HepG2 (cell line): ENCODE results near the gene PTPN3. TPM values are rescaled to one million over a fixed set of nuclear protein-coding genes. Genes with fewer than 3 reads are reported as not detected.

Source experiments
- ATAC-seq: fragments of 200-7000 bp; cut with Tn5 transposase; 3 replicates; pipeline ENCODE4 v1.9.1; 2020; ENCODE audit warnings: mild to moderate bottlenecking, moderate library complexity
- BruUV-seq: library from RNA; stranded (reverse); fragments of 400-500 nt; replicated peaks from 2 replicates; lab custom pipeline; 2021; lab: Mats Ljungman, UMichigan
- CTCF ChIA-PET: fragments of 300-600 bp; formaldehyde crosslinking; extraction: SDS; loops from one replicate; lab custom pipeline; 2021; ENCODE audit warnings: low total read pairs, inconsistent platforms, low intra/inter-chr PET ratio; lab: Yijun Ruan, JAX
- POLR2A ChIA-PET: fragments of 350-600 bp; sonication (Branson Sonifier 250); formaldehyde crosslinking; loops from one replicate; lab custom pipeline; 2020; ENCODE audit warnings: antibody characterized with exemption, inconsistent platforms; lab: Yijun Ruan, JAX
- DNase-seq: peaks from one replicate; pipeline ENCODE4 v3.0.0-alpha.2; 2015; ENCODE audit warnings: low spot score
- FAIRE-seq: peaks from 3 replicates; lab custom pipeline; 2011; peaks lifted over from hg19 to GRCh38; lab: Jason Lieb, UNC
- H2AFZ ChIP-seq: one replicate; pipeline ENCODE4 v1.6.1; 2011; ENCODE audit warnings: low read length, inconsistent platforms
- H3K27ac ChIP-seq: fragments of 300-600 bp; 3 replicates; pipeline ENCODE4 v1.8.0; 2011; ENCODE audit warnings: mixed run types, mild to moderate bottlenecking, mixed read lengths, low read length, inconsistent platforms; ENCODE audit not compliant: insufficient read depth; ENCODE audit errors: extremely low read length
- H3K27me3 ChIP-seq, 2 experiments: fragments of 200-600 bp in 1 of 2; 2 replicates in 1 of 2; 3 replicates in 1 of 2; pipeline versions ENCODE4 v1.6.0 to v1.8.0; 2011; ENCODE audit warnings: low read length in 2 of 2, mild to moderate bottlenecking in 2 of 2, moderate library complexity in 2 of 2, inconsistent platforms in 1 of 2; ENCODE audit not compliant: insufficient read depth in 2 of 2, control insufficient read depth in 1 of 2
- H3K36me3 ChIP-seq, 2 experiments: fragments of 200-600 bp in 1 of 2; replicated peaks in 1 of 2; 2 replicates in 1 of 2; 3 replicates in 1 of 2; pipeline versions ENCODE4 v1.5.1 to v1.8.0; 2011; ENCODE audit warnings: low read length in 2 of 2, inconsistent platforms in 1 of 2; ENCODE audit not compliant: insufficient read depth in 2 of 2, control insufficient read depth in 1 of 2
- H3K4me1 ChIP-seq: 2 replicates; pipeline ENCODE4 v1.5.1; 2012; ENCODE audit warnings: low read length, inconsistent platforms; ENCODE audit not compliant: insufficient read depth
- H3K4me2 ChIP-seq: 2 replicates; pipeline ENCODE4 v1.6.0; 2011; ENCODE audit warnings: low read depth, low read length, inconsistent platforms
- H3K4me3 ChIP-seq, 3 experiments: fragments of 200-600 bp in 1 of 3; sonication (generic), shearing (Covaris generic) in 1 of 3; replicated peaks in 1 of 3; 2 replicates each; pipeline ENCODE4 v1.5.1; 2011 to 2016; ENCODE audit warnings: low read length in 3 of 3, inconsistent platforms in 2 of 3, low read depth in 2 of 3, mild to moderate bottlenecking in 2 of 3, control low read depth in 1 of 3, mixed read lengths in 1 of 3; ENCODE audit not compliant: insufficient read depth in 1 of 3
- H3K79me2 ChIP-seq: one replicate; pipeline ENCODE4 v1.6.1; 2011; ENCODE audit warnings: low read length, inconsistent platforms; ENCODE audit not compliant: insufficient read depth
- H3K9ac ChIP-seq: 2 replicates; pipeline ENCODE4 v1.6.0; 2011; ENCODE audit warnings: mild to moderate bottlenecking, low read depth, low read length, inconsistent platforms; ENCODE audit not compliant: insufficient read depth
- H3K9me3 ChIP-seq: 2 replicates; pipeline ENCODE4 v1.5.1; 2012; ENCODE audit warnings: mild to moderate bottlenecking, low read length
- H4K20me1 ChIP-seq: 2 replicates; pipeline ENCODE4 v1.6.0; 2011; ENCODE audit warnings: inconsistent platforms, mild to moderate bottlenecking, low read length, moderate library complexity; ENCODE audit not compliant: insufficient read depth
- ATM ChIP-seq: fragments of 450-650 bp; IDR thresholded peaks from 2 replicates; pipeline ENCODE4 v1.7.1; 2017; ENCODE audit warnings: mild to moderate bottlenecking, borderline replicate concordance
- CSRNP1 ChIP-seq: sonication (generic); formaldehyde crosslinking; IDR thresholded peaks from 2 replicates; pipeline ENCODE4 v1.8.1; 2023; ENCODE audit warnings: mild to moderate bottlenecking, missing genetic modification reagents
- HCFC1 ChIP-seq: fragments of 150-350 bp; IDR thresholded peaks from 2 replicates; pipeline ENCODE4 v1.6.1; 2014; ENCODE audit warnings: low read depth, low read length
- HOMEZ ChIP-seq: IDR thresholded peaks from 2 replicates; pipeline ENCODE4 v1.6.1; 2016; ENCODE audit warnings: low read depth
- PATZ1 ChIP-seq: sonication (generic); formaldehyde crosslinking; IDR thresholded peaks from 2 replicates; pipeline ENCODE4 v1.4.0; 2020; ENCODE audit warnings: missing genetic modification reagents
- TBP ChIP-seq: sonication (generic); formaldehyde crosslinking; IDR thresholded peaks from 2 replicates; pipeline ENCODE4 v1.5.0; 2020; ENCODE audit warnings: missing genetic modification reagents
- ZNF468 ChIP-seq: sonication (generic); formaldehyde crosslinking; IDR thresholded peaks from 2 replicates; pipeline ENCODE4 v1.8.0; 2022; ENCODE audit warnings: mild to moderate bottlenecking, moderate library complexity, missing genetic modification reagents
- ZNF556 ChIP-seq: sonication (generic); formaldehyde crosslinking; IDR thresholded peaks from 2 replicates; pipeline ENCODE4 v1.4.0; 2020; ENCODE audit warnings: mild to moderate bottlenecking, missing genetic modification reagents, borderline replicate concordance
- WGBS: methylation state at CpG from one replicate; pipeline ENCODE4 v1.1.6; 2017; ENCODE audit warnings: low lambda C conversion rate; 5-methylcytosine and 5-hydroxymethylcytosine counted together
- in situ Hi-C: cut with HindIII; loops from 2 replicates; pipeline ENCODE4 v1.10.0; 2017; ENCODE audit warnings: low pct_unique_long_range_greater_than_20kb; ENCODE audit not compliant: extremely low pct_ligation_motif_present
- intact Hi-C: fragments of 100-400 bp; cut with micrococcal nuclease; formaldehyde crosslinking; loops from one replicate; pipeline ENCODE4 v1.10.0; 2022; ENCODE audit not compliant: unreplicated experiment
- polyA plus RNA-seq, 8 experiments: library from polyadenylated mRNA; depleted of rRNA in 3 of 8; stranded (reverse) in 7 of 8; unstranded in 1 of 8; fragments of >200 nt; fragmentation: Illumina TruSeq in 4 of 8; extraction: Trizol in 4 of 8; gene quantifications; 2 replicates each; pipeline versions ENCODE4 v1.2.1 to v1.2.3, GENCODE V29; 2011 to 2016; ENCODE audit warnings: low read depth in 4 of 8, missing spikeins in 1 of 8, mixed read lengths in 1 of 8; ENCODE audit not compliant: insufficient read depth in 1 of 8
- total RNA-seq, 5 experiments: library from RNA; depleted of rRNA; stranded (reverse); fragments of >200 nt; fragmentation: Illumina TruSeq; extraction: Trizol; gene quantifications; 2 replicates each; pipeline ENCODE4 v1.2.3, GENCODE V29; 2016; ENCODE audit warnings: low read depth in 1 of 5

Gene PTPN3
- total and polyA plus RNA-seq, 2 of the 13 experiments (the other 11 are each of a cell fraction or from before 2014, with no cell fraction given) = 5.6 to 20.5 TPM

GRCh38 chr9:109383947-109384346, 114.2 kb downstream of the PTPN3 start:
- 99% methylated on average over 9 of the region's 10 CpGs for WGBS
- no TSS peak for BruUV-seq
- no peak overlapping the region for H2AFZ ChIP-seq
- no peak overlapping the region for H3K9ac ChIP-seq
- FAIRE-seq (no peak), DNase-seq (no peak), ATAC-seq (no peak)
- TF ChIP-seq HOMEZ = no peak
- TF ChIP-seq ZNF556 = no peak
- no peak for TF ChIP-seq ZNF468 (CRISPR knock-in tag)
- no peak for TF ChIP-seq HCFC1
- intact Hi-C loops = no loop called here
- no peak overlapping the region for H3K27ac ChIP-seq
- 0 out of 2 replicates have a peak, but pooled peaks cover 2% of the 10 kb centered on the region for H4K20me1 ChIP-seq
- H3K4me3 ChIP-seq = no peak overlapping the region
- no peaks in the 10 kb centered on the region for H3K9me3 ChIP-seq
- in situ Hi-C loops = no loop called here
- ChIA-PET CTCF (no interaction called here), POLR2A (no interaction called here)
- H3K27me3 ChIP-seq = no peaks in the 10 kb centered on the region
- H3K4me1 ChIP-seq = no peaks in the 10 kb centered on the region
- no peaks in the 10 kb centered on the region for H3K79me2 ChIP-seq
- H3K4me2 ChIP-seq = no peak overlapping the region
- peaks cover 28 to 66% of the 10 kb centered on the region in 2 experiments; a peak in 4 of 5 replicates for H3K36me3 ChIP-seq

- Histone ChIP-seq H3K36me3 (peaks cover 26 to 61% of the 10 kb centered on the region in 2 experiments; a peak in 4 of 5 replicates), H3K4me1 (no peaks in the 10 kb centered on the region), H3K27ac (no peak overlapping the region), H3K4me3 (no peak overlapping the region), H4K20me1 (0 out of 2 replicates have a peak, but pooled peaks cover 2% of the 10 kb centered on the region), H3K27me3 (no peaks in the 10 kb centered on the region), H3K79me2 (no peaks in the 10 kb centered on the region), H3K9ac (no peak overlapping the region), H2AFZ (no peak overlapping the region), H3K9me3 (no peaks in the 10 kb centered on the region), H3K4me2 (no peak overlapping the region)
- POLR2A ChIA-PET = no interaction called here
- CTCF ChIA-PET = no interaction called here
- DNase-seq (no peak), ATAC-seq (no peak), FAIRE-seq (no peak)
- TF ChIP-seq TBP (CRISPR knock-in tag) (no peak), PATZ1 (CRISPR knock-in tag) (no peak), ATM (no peak), HCFC1 (no peak), CSRNP1 (no peak)
- BruUV-seq = no TSS peak
- intact Hi-C loops = no loop called here
- in situ Hi-C loops = no loop called here
- WGBS = 97% methylated on average over 9 of the region's 15 CpGs
Measured at GRCh38 chr9:109383356-109383755, 114.8 kb downstream of the PTPN3 start.
